ENCODE results near the gene RBMS3.

RBMS3 gene

DNA sequence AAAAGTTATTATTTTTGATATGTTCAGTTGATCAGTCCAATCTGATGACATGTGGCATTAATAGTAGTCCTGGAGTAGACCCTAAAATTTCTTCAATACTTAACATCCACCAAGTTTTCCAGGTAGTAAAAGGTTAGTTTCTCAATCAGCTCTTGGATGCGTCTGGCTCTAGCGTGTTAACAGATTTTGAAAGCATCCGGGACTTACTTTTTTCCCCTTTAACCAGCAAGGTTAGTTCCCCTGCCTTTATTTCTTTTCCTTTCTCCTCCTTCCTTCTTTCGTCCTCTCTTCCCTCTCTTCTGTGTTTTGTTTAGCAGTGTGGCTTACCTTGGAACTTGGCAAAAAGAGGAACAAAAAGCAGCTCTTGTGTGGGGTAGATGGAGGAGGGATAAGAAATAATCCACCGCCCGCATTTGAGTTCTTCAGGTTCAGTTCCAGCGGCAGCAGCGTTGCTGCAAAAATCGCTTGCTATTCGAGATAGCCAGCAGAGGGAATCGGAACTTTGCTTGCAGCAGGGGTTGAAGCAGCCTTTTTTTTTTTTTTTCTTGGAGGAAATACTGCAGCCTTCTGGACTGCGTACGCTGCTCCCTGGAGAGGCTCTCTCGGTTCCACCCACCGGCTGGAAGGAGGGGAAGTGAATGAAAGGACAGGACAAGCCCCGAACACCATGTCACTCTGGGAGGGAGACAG, at the start of gene RBMS3:
TSS of gene RBMS3 (plus strand) at position 668 of the 690 bp plus-strand sequence.
- DNase-seq (ENCODE audit: low spot score), result peak; percentile 88

GRCh38 chr3:29233126-29233525, 47.7 kb upstream of the RBMS3 start:
- peak; percentile 58 for DNase-seq (ENCODE audit: low spot score)

GRCh38 chr3:29236146-29236840, 44.6 kb upstream of the RBMS3 start:
- DNase-seq (ENCODE audit: low spot score), result no peak

- DNase-seq (ENCODE audit: low spot score), result no peak
These were observed 41.5 kb upstream of the RBMS3 start for GRCh38 chr3:29239376-29239775.

DNA sequence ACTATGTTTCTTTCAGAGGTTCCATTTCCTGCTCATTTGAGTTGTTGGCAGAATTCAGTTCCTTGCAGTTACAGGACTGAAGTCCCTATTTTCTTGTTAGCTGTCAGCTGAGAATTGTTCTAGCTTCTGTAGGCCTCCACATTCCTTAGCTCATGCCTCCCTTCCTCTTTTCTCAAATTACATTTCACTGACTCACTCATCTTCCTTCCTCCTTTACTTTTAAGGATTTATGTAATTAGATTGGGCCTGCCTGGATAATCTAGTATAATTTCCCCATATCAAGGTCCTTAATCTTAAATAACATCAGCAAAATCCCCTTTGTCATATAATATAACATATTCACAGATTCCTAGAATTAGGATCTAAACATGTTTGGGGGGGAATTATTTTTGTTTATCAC, 40.6 kb upstream of the RBMS3 start:
- DNase-seq (ENCODE audit: low spot score), result peak; percentile 43

GRCh38 chr3:29240887-29241286, 40.0 kb upstream of the RBMS3 start:
- no peak for DNase-seq (ENCODE audit: low spot score)

- no peak for DNase-seq (ENCODE audit: low spot score)
These were observed 39.0 kb upstream of the RBMS3 start for GRCh38 chr3:29241855-29242254.

DNA sequence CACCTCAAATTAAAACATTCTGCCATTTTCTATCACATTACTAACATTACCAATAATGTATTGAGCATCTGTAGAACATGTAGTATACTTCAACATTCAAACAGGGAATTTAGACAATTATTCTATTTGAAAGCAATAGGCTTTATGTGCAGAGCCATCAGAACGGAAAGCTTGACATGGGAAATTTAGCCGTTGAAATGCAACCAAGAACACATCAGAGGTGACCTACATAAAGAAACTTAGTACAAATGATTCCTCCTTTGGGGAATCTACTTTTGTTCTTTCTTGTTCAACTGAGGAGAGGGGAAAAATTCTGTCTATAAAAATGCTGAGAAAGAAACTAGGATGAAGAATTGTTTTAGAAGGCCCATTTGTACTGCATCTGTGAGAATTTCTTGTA, 38.6 kb upstream of the RBMS3 start:
- no peak for DNase-seq (ENCODE audit: low spot score)

DNA sequence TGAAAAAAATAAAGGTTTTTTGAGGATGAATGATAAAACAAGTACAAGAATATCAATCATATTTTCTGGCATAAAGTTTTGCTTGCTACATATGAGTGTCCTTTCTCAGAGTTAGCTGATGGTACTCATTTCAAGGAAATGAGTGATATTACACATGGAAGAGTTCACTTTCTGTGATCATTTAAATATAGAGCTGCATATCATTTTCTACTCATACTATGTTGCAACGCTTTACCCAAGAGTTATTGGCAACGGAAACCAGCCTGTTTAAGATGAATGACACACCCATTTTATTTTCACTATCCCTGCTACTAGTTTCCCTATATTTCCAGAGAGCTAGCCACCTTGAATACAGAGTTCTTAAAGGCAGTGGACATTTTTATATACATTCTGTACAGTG, 35.4 kb upstream of the RBMS3 start:
- no peak for DNase-seq (ENCODE audit: low spot score)

GRCh38 chr3:29247088-29247745, 33.7 kb upstream of the RBMS3 start:
- no peak for DNase-seq (ENCODE audit: low spot score)

DNA sequence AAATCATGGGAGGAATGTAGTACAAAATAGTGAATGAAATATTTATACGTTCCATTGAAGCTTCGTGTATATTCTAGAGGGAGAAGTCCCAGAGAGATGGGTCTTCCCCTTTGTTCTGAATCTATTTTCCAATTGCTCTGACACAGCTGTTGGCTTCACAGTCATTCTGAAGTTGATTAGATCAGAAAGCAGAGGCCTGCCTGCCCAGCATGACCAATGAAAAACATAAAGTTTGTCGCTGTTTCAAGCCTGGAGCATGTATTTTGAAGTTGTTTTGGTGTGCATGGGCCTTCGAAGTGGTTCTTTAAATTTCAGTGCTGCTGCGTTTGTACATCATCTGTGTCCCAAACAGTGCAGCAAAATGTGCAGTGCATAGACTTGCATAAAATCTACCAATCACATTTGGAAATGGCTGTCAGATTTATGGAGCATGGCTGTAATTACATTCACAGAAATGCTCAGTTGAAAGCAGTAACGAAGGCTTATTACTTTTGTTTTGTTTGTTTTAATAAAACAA, 31.0 kb upstream of the RBMS3 start:
- DNase-seq (ENCODE audit: low spot score), result no peak

- no peak for DNase-seq (ENCODE audit: low spot score)
These were observed 24.8 kb upstream of the RBMS3 start for GRCh38 chr3:29255854-29256696.

DNA sequence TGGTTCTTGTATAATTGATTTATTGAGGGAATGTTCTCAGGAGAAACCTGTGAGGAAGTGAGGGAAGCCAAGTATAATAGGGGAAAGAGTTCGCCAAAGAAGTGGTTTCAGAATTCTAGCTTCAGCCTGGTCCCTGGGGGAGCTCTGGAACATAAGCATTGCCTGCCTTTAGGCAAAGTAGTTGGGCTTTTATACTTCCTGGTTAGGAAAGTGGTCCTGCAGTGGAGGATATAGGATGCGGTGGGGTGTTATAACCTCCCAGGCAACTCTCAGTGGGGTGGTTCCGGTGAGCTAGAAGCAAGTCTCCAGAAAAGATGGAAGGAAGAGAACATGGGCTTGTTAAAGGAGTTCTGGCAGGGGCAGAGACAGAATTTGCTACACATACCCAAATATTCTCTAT, 22.7 kb upstream of the RBMS3 start:
- DNase-seq (ENCODE audit: low spot score), result no peak

DNA sequence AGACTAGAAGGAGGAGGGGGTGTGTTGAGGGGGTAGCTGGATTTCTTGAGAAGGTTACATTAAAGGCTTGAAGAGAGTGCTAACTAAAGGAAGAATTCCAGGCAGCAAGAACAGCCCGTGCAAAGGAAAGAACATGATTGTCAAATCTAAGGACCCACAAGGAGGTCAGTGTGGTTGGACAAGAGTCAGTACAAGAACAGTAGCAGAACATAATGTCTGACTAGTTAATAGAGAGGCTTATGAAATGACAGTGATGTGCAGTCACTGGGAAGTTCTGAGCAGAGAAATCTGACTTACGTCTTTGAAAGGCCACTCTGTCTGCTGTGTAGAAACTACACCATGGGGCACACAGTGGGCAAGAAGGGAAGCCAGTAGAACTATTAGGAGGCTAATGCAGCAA, 19.8 kb upstream of the RBMS3 start:
- no peak for DNase-seq (ENCODE audit: low spot score)

DNA sequence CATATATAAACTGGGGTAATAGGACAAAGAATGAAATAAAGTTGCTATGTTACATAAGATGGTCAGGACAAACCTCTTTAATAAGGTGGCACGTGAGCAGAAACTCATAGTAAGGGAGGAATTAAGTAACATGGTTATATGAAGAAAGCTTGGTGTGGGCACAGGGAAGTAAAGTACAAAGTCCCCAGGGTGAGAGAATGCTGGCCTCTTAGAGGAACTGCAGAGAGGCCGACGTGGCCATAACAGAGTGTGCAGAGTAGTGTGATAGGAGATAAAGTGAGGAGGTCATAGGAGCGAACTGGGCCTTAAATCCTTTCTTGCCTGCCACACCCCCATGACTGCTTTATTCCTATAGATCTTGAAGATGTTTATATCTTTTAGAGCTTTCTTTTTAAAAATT, 17.4 kb upstream of the RBMS3 start:
- DNase-seq (ENCODE audit: low spot score), result no peak

DNA sequence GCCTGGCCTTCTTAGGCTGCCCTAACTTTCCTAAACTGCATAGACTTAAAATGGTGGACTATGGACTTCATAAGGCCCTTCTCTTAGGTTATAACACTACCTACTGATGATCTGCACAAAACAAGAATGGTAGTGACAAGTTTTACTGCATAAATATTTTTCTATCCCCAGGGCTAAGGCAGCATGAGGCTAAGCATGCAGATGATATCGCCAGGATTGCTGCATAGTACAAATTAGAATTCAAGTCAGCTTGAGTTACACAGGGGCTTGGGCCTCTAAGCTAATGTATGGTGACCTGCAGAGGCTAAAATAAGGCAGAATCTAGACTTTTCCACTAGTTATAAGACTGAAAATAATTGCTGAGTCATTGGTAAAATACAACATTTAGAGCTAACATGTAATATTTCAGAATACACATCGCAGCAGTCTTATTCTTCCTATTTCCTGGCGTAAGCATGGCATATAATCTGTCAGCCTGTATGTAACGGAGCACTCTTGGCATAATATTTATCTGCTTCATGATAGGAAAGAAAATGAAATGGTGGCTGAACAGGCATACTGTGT, 15.3 kb upstream of the RBMS3 start:
- DNase-seq (ENCODE audit: low spot score), result no peak

GRCh38 chr3:29267226-29267625, 13.6 kb upstream of the RBMS3 start:
- no peak for DNase-seq (ENCODE audit: low spot score)

- no peak for DNase-seq (ENCODE audit: low spot score)
These were observed 12.2 kb upstream of the RBMS3 start for GRCh38 chr3:29268651-29269050.

DNA sequence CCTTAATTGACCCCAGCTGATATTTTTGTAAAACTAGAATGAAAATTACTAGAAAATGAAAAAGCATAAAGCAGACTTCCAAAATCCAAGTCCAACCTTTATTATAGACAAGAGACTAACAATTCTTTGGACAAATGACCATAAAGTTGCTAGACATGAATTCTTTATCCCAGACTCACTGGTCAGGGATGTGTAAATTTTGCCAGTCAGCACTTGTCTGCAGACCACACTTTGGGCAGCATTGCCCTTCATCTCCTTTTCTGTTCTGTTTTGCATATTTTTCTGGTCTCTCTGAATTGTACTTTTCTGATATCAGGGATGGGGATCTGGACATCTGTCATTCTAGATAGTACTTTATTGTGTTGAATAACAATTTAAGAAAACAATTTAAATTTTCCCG, 10.1 kb upstream of the RBMS3 start:
- DNase-seq (ENCODE audit: low spot score), result no peak

DNA sequence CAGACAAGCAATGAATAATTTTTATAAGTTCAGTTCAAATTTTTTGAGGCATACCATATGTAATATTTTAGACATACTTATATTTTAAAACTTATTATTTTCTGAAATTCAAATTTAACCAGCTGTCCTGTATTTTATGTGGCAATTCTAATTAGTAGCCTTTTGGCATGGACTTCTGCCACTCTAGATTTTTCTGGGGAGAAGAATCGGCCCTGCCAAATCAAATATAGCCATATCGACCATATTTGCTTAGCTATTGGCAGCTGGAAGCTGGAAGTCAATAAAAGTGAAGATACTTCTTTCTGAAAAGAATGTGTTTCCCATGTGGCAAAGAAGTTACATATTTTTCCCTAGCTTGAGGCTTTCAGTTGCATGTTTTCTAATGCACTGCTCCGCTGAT, 9.4 kb upstream of the RBMS3 start:
- no peak for DNase-seq (ENCODE audit: low spot score)

- DNase-seq (ENCODE audit: low spot score), result no peak
These were observed 6.2 kb upstream of the RBMS3 start for GRCh38 chr3:29274667-29275066.

GRCh38 chr3:29275309-29275708, 5.6 kb upstream of the RBMS3 start:
- DNase-seq (ENCODE audit: low spot score), result peak; percentile 38
